HG03575 (cell line): ENCODE data around the gene FAM237A.

Source experiments
- ATAC-seq: cut with Tn5 transposase; IDR thresholded peaks from one replicate; pipeline ENCODE4 v1.9.1; 2021; ENCODE audit not compliant: unreplicated experiment, insufficient number of reproducible peaks, low FRiP score; ENCODE audit errors: extremely low read depth

FAM237A gene

GRCh38 chr2:206670531-206671319 is 28.4 kb downstream of the FAM237A start:
- no peak for ATAC-seq

GRCh38 chr2:206683546-206683945 is 41.3 kb downstream of the FAM237A start:
- ATAC-seq, result no peak

- no peak for ATAC-seq
These were observed 46.2 kb downstream of the FAM237A start for GRCh38 chr2:206688453-206688852.

- no peak for ATAC-seq
These were observed 46.7 kb downstream of the FAM237A start for GRCh38 chr2:206688990-206689389.

GRCh38 chr2:206692971-206693370 is 50.7 kb downstream of the FAM237A start:
- ATAC-seq, result no peak

GRCh38 chr2:206693399-206694137 is 51.3 kb downstream of the FAM237A start:
- no peak for ATAC-seq

- no peak for ATAC-seq
These were observed 54.6 kb downstream of the FAM237A start for GRCh38 chr2:206696910-206697309.

GRCh38 chr2:206698811-206699210 is 56.5 kb downstream of the FAM237A start:
- ATAC-seq, result no peak
